Choroid plexus epithelial cell (primary cell): ENCODE results near the gene ERMAP.
A peak's percentile ranks its signal among the peaks of the same experiment; 100 is the strongest.

ENCODE experiments used
- DNase-seq: peaks from one replicate; pipeline ENCODE4 v3.0.0-alpha.2; 2010; ENCODE audit warnings: low read depth
- H3K4me3 ChIP-seq: 2 replicates; pipeline ENCODE4 v1.5.1; 2011; ENCODE audit warnings: low read depth, mild to moderate bottlenecking, control low read depth, low read length, moderate library complexity
- CTCF ChIP-seq: conservative IDR thresholded peaks from 2 replicates; pipeline ENCODE4 v1.5.1; 2011; ENCODE audit warnings: low read depth, mild to moderate bottlenecking, control low read depth, inconsistent platforms, low read length, moderate library complexity

The ERMAP gene

GRCh38 chr1:42821690-42822089 is 4.8 kb downstream of the ERMAP start:
- TF ChIP-seq CTCF, result no peak
- DNase-seq, result no peak
- H3K4me3 ChIP-seq, result no peak overlapping the region

GRCh38 chr1:42822800-42823392 is 6.0 kb downstream of the ERMAP start:
- peak; percentile 71 for DNase-seq
- no peak for TF ChIP-seq CTCF
- H3K4me3 ChIP-seq, result no peak overlapping the region

- no peak for DNase-seq
- no peak for TF ChIP-seq CTCF
- no peak overlapping the region for H3K4me3 ChIP-seq
Observed at GRCh38 chr1:42824481-42825035, 7.6 kb downstream of the ERMAP start.

- TF ChIP-seq CTCF, result no peak
- no peak for DNase-seq
- no peak overlapping the region for H3K4me3 ChIP-seq
Observed at GRCh38 chr1:42825036-42825851, 8.3 kb downstream of the ERMAP start.

GRCh38 chr1:42830631-42831030 is 13.7 kb downstream of the ERMAP start:
- no peak overlapping the region for H3K4me3 ChIP-seq
- TF ChIP-seq CTCF, result no peak
- DNase-seq, result no peak

- DNase-seq, result no peak
- no peak for TF ChIP-seq CTCF
- H3K4me3 ChIP-seq, result no peak overlapping the region
Observed at GRCh38 chr1:42831273-42831672, 14.4 kb downstream of the ERMAP start.
